ENCODE results near the gene ANKRD11.
A peak's percentile ranks its signal among the peaks of the same experiment; 100 is the strongest.
"Not testable (repeated sequence)": the region's sequence is repeated elsewhere in the genome, so short reads cannot be mapped to it uniquely, and the experiment has no call there.

Gene ANKRD11

GRCh38 chr16:89266521-89267134 lies 223.7 kb downstream of the ANKRD11 start:
- no peak for DNase-seq (ENCODE audit: extremely low read depth, low read depth)
- no peak for TF ChIP-seq CTCF (IDR thresholded peaks at IDR 0.05; ENCODE audit: low read depth, low read length, missing control alignments)
- H3K4me3 ChIP-seq (replicated peaks; ENCODE audit: low read depth, low read length), result no peak overlapping the region

- TF ChIP-seq CTCF (IDR thresholded peaks at IDR 0.05; ENCODE audit: low read depth, low read length, missing control alignments), result no peak
- H3K4me3 ChIP-seq (replicated peaks; ENCODE audit: low read depth, low read length), result no peak overlapping the region
- no peak for DNase-seq (ENCODE audit: extremely low read depth, low read depth)
Observed at GRCh38 chr16:89265647-89266046, 224.7 kb downstream of the ANKRD11 start.

GRCh38 chr16:89264800-89265550 lies 225.4 kb downstream of the ANKRD11 start:
- TF ChIP-seq CTCF (IDR thresholded peaks at IDR 0.05; ENCODE audit: low read depth, low read length, missing control alignments), result no peak
- no peak for DNase-seq (ENCODE audit: extremely low read depth, low read depth)
- H3K4me3 ChIP-seq (replicated peaks; ENCODE audit: low read depth, low read length), result no peak overlapping the region

- no peak for TF ChIP-seq CTCF (IDR thresholded peaks at IDR 0.05; ENCODE audit: low read depth, low read length, missing control alignments)
- no peak for DNase-seq (ENCODE audit: extremely low read depth, low read depth)
- H3K4me3 ChIP-seq (replicated peaks; ENCODE audit: low read depth, low read length), result no peak overlapping the region
Observed at GRCh38 chr16:89261691-89262563, 228.4 kb downstream of the ANKRD11 start.

GRCh38 chr16:89259901-89260300 lies 230.5 kb downstream of the ANKRD11 start:
- not testable (repeated sequence) for DNase-seq (ENCODE audit: extremely low read depth, low read depth)

GRCh38 chr16:89257757-89258465 lies 232.4 kb downstream of the ANKRD11 start:
- no peak for TF ChIP-seq CTCF (IDR thresholded peaks at IDR 0.05; ENCODE audit: low read depth, low read length, missing control alignments)
- peak overlapping the region; percentile 32 for H3K4me3 ChIP-seq (replicated peaks; ENCODE audit: low read depth, low read length)

More at GRCh38 chr16:89259901-89260300, 230.5 kb downstream of the ANKRD11 start:
- H3K4me3 ChIP-seq (replicated peaks; ENCODE audit: low read depth, low read length), result not testable (repeated sequence)

More at GRCh38 chr16:89257757-89258465, 232.4 kb downstream of the ANKRD11 start:
- DNase-seq (ENCODE audit: extremely low read depth, low read depth), result no peak
